K562 (cell line): ENCODE measurements around the gene NT5DC1. TPM values are rescaled to one million over a fixed set of nuclear protein-coding genes. Genes with fewer than 3 reads are reported as not detected.

Source experiments
- GTF2F1 ChIP-seq: IDR thresholded peaks from 2 replicates; pipeline ENCODE4 v1.6.1; 2011; ENCODE audit warnings: low read depth, low read length, improper control_type of control experiment
- MGA ChIP-seq: fragments of 450-650 bp; IDR thresholded peaks from 2 replicates; pipeline ENCODE4 v1.6.1; 2016; ENCODE audit warnings: mild to moderate bottlenecking, moderate library complexity
- MLLT1 ChIP-seq, 2 experiments: fragments of 450-650 bp; IDR thresholded peaks; 2 replicates each; pipeline ENCODE4 v1.6.1; 2016
- RBM14 ChIP-seq: fragments of 200-400 bp; formaldehyde crosslinking; IDR thresholded peaks from 2 replicates; pipeline ENCODE4 v1.6.1; 2018; ENCODE audit warnings: low read depth, mild to moderate bottlenecking, low read length, moderate library complexity, borderline replicate concordance; ENCODE audit not compliant: insufficient read depth
- SMARCC2 ChIP-seq: fragments of 450-650 bp; IDR thresholded peaks from 2 replicates; pipeline ENCODE4 v1.6.1; 2017; ENCODE audit warnings: antibody characterized with exemption, moderate library complexity, mild to moderate bottlenecking, low read depth
- SNIP1 ChIP-seq: fragments of 450-650 bp; IDR thresholded peaks from 2 replicates; pipeline ENCODE4 v1.7.1; 2017; ENCODE audit warnings: low read depth, mild to moderate bottlenecking
- ZNF444 ChIP-seq: fragments of 250-450 bp; sonication (Bioruptor Pico); IDR thresholded peaks from 2 replicates; pipeline ENCODE4 v1.4.0; 2020; ENCODE audit warnings: mild to moderate bottlenecking, moderate library complexity
- polyA plus RNA-seq, 8 experiments: library from polyadenylated mRNA; depleted of rRNA in 4 of 8; stranded (reverse) in 5 of 8; unstranded in 3 of 8; fragments of >200 nt; fragmentation: Nextera tagmentation in 2 of 8; fragmentation: Illumina TruSeq in 1 of 8; extraction: Ambion mirVana in 2 of 8; extraction: Trizol in 1 of 8; gene quantifications; 2 replicates each; pipeline versions ENCODE4 v1.2.1 to v1.2.3, GENCODE V29; 2011 to 2014; ENCODE audit warnings: inconsistent platforms in 1 of 8, missing spikeins in 1 of 8
- total RNA-seq, 7 experiments: library from RNA; depleted of rRNA in 6 of 7; stranded (reverse); fragments of >200 nt in 6 of 7; fragmentation: Illumina TruSeq in 2 of 7; extraction: Trizol in 2 of 7; gene quantifications; 2 replicates each; pipeline versions ENCODE4 v1.2.1 to v1.2.3, GENCODE V29; 2011 to 2021; ENCODE audit warnings: low replicate concordance in 1 of 7
- TF ChIP-seq, protein P1 (sequence below): fragments of 250-450 bp; sonication (Bioruptor Pico); IDR thresholded peaks from 2 replicates; pipeline ENCODE4 v1.5.0; 2020; ENCODE audit warnings: mild to moderate bottlenecking, borderline replicate concordance
- TF ChIP-seq, protein P2 (sequence below): fragments of 450-650 bp; formaldehyde crosslinking; IDR thresholded peaks from 2 replicates; pipeline ENCODE4 v1.4.0; 2022; ENCODE audit warnings: missing genetic modification characterization

NT5DC1 gene
- total and polyA plus RNA-seq, 9 of the 15 experiments (the other 6 are each of a cell fraction or from before 2014, with no cell fraction given): 4.9 to 28.5 (median 16.3) TPM

- TF ChIP-seq ZNF444 (CRISPR knock-in tag) (no peak), MLLT1 (IDR thresholded peaks at IDR 0.05) (peak in 1 of 2 experiments; percentile 53; a peak in 1 of 4 replicates), RBM14 (no peak), SNIP1 (no peak), MGA (peak; percentile 78), GTF2F1 (no peak), SMARCC2 (no peak)
- TF ChIP-seq, protein P1, sequence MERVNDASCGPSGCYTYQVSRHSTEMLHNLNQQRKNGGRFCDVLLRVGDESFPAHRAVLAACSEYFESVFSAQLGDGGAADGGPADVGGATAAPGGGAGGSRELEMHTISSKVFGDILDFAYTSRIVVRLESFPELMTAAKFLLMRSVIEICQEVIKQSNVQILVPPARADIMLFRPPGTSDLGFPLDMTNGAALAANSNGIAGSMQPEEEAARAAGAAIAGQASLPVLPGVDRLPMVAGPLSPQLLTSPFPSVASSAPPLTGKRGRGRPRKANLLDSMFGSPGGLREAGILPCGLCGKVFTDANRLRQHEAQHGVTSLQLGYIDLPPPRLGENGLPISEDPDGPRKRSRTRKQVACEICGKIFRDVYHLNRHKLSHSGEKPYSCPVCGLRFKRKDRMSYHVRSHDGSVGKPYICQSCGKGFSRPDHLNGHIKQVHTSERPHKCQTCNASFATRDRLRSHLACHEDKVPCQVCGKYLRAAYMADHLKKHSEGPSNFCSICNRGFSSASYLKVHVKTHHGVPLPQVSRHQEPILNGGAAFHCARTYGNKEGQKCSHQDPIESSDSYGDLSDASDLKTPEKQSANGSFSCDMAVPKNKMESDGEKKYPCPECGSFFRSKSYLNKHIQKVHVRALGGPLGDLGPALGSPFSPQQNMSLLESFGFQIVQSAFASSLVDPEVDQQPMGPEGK (CRISPR knock-in tag): no peak
- TF ChIP-seq, protein P2, sequence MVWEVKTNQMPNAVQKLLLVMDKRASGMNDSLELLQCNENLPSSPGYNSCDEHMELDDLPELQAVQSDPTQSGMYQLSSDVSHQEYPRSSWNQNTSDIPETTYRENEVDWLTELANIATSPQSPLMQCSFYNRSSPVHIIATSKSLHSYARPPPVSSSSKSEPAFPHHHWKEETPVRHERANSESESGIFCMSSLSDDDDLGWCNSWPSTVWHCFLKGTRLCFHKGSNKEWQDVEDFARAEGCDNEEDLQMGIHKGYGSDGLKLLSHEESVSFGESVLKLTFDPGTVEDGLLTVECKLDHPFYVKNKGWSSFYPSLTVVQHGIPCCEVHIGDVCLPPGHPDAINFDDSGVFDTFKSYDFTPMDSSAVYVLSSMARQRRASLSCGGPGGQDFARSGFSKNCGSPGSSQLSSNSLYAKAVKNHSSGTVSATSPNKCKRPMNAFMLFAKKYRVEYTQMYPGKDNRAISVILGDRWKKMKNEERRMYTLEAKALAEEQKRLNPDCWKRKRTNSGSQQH (CRISPR knock-in tag): no peak
Observed at GRCh38 chr6:116156405-116157326, 56.0 kb downstream of the NT5DC1 start (continued).
